Neural cell (in vitro differentiated cells): ENCODE measurements around the gene ARSB.

ENCODE experiments used
- EP300 ChIP-seq: fragments of 450-650 bp; conservative IDR thresholded peaks from 2 replicates; pipeline ENCODE4 v1.6.1; 2014; ENCODE audit warnings: antibody characterized with exemption, mild to moderate bottlenecking, moderate library complexity; ENCODE audit not compliant: poor library complexity, severe bottlenecking
- SMC3 ChIP-seq: fragments of 450-650 bp; conservative IDR thresholded peaks from 2 replicates; pipeline ENCODE4 v1.6.1; 2014; ENCODE audit warnings: antibody characterized with exemption, mild to moderate bottlenecking, moderate library complexity; ENCODE audit not compliant: poor library complexity
- TF ChIP-seq, protein P1 (sequence below): fragments of 450-650 bp; IDR thresholded peaks from 2 replicates; pipeline ENCODE4 v1.5.1; 2014; ENCODE audit warnings: antibody characterized with exemption, mild to moderate bottlenecking, moderate library complexity; ENCODE audit not compliant: poor library complexity, severe bottlenecking
- TF ChIP-seq, protein P2 (sequence below): IDR thresholded peaks from 2 replicates; pipeline ENCODE4 v1.6.1; 2012; ENCODE audit warnings: borderline replicate concordance

DNA sequence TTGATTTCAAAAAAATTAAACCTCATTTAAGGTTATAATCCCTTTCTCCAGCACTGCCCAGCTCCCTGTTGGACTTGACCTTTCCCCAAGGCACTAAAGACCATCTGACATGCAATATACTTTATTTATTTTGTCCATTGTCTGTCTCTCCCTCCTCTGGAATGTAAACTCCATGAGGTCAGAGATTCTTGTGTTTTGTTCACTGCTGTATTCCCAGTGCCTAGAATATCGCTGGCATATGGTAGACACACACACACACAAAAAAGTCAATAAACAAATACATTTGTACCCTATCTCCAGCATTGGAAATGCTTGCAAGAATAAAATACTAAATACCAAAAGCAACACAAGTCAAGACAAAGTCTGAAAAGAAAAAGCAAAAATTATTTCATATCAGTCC is 17.3 kb upstream of the ARSB start:
- TF ChIP-seq EP300: no peak
- TF ChIP-seq, protein P1, sequence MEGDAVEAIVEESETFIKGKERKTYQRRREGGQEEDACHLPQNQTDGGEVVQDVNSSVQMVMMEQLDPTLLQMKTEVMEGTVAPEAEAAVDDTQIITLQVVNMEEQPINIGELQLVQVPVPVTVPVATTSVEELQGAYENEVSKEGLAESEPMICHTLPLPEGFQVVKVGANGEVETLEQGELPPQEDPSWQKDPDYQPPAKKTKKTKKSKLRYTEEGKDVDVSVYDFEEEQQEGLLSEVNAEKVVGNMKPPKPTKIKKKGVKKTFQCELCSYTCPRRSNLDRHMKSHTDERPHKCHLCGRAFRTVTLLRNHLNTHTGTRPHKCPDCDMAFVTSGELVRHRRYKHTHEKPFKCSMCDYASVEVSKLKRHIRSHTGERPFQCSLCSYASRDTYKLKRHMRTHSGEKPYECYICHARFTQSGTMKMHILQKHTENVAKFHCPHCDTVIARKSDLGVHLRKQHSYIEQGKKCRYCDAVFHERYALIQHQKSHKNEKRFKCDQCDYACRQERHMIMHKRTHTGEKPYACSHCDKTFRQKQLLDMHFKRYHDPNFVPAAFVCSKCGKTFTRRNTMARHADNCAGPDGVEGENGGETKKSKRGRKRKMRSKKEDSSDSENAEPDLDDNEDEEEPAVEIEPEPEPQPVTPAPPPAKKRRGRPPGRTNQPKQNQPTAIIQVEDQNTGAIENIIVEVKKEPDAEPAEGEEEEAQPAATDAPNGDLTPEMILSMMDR: no peak
- TF ChIP-seq, protein P2, sequence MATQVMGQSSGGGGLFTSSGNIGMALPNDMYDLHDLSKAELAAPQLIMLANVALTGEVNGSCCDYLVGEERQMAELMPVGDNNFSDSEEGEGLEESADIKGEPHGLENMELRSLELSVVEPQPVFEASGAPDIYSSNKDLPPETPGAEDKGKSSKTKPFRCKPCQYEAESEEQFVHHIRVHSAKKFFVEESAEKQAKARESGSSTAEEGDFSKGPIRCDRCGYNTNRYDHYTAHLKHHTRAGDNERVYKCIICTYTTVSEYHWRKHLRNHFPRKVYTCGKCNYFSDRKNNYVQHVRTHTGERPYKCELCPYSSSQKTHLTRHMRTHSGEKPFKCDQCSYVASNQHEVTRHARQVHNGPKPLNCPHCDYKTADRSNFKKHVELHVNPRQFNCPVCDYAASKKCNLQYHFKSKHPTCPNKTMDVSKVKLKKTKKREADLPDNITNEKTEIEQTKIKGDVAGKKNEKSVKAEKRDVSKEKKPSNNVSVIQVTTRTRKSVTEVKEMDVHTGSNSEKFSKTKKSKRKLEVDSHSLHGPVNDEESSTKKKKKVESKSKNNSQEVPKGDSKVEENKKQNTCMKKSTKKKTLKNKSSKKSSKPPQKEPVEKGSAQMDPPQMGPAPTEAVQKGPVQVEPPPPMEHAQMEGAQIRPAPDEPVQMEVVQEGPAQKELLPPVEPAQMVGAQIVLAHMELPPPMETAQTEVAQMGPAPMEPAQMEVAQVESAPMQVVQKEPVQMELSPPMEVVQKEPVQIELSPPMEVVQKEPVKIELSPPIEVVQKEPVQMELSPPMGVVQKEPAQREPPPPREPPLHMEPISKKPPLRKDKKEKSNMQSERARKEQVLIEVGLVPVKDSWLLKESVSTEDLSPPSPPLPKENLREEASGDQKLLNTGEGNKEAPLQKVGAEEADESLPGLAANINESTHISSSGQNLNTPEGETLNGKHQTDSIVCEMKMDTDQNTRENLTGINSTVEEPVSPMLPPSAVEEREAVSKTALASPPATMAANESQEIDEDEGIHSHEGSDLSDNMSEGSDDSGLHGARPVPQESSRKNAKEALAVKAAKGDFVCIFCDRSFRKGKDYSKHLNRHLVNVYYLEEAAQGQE: no peak
- TF ChIP-seq SMC3: no peak
